Stimulated activated memory B cell treated with anti-CD40 and anti-IgM and Interleukin-4, amounts not matched to agents 10 μg/mL and 1 μg/mL and 100 μg/mL, for 72 hours (primary cell): Measurements from ENCODE around the gene MYL4.
"Not testable (repeated sequence)": the region's sequence is repeated elsewhere in the genome, so short reads cannot be mapped to it uniquely, and the experiment has no call there.

ENCODE experiments used
- ATAC-seq: fragments of 150-1000 bp; cut with Tn5 transposase; 2 replicates; pipeline ENCODE4 v1.10.0; 2021
- H3K27ac Mint-ChIP-seq: one replicate; pipeline ENCODE4 v1.8.0; 2022; ENCODE audit warnings: mild to moderate bottlenecking, mixed read lengths
- H3K27me3 Mint-ChIP-seq: one replicate; pipeline ENCODE4 v1.8.0; 2022; ENCODE audit warnings: mixed read lengths
- H3K36me3 Mint-ChIP-seq: one replicate; pipeline ENCODE4 v1.8.0; 2022; ENCODE audit warnings: mixed read lengths
- H3K4me1 Mint-ChIP-seq: one replicate; pipeline ENCODE4 v1.8.0; 2022; ENCODE audit warnings: mixed read lengths
- H3K4me3 Mint-ChIP-seq: one replicate; pipeline ENCODE4 v1.8.0; 2022; ENCODE audit warnings: mild to moderate bottlenecking, moderate library complexity, mixed read lengths
- H3K9me3 Mint-ChIP-seq: one replicate; pipeline ENCODE4 v1.8.0; 2022; ENCODE audit warnings: mixed read lengths

MYL4 gene

DNA sequence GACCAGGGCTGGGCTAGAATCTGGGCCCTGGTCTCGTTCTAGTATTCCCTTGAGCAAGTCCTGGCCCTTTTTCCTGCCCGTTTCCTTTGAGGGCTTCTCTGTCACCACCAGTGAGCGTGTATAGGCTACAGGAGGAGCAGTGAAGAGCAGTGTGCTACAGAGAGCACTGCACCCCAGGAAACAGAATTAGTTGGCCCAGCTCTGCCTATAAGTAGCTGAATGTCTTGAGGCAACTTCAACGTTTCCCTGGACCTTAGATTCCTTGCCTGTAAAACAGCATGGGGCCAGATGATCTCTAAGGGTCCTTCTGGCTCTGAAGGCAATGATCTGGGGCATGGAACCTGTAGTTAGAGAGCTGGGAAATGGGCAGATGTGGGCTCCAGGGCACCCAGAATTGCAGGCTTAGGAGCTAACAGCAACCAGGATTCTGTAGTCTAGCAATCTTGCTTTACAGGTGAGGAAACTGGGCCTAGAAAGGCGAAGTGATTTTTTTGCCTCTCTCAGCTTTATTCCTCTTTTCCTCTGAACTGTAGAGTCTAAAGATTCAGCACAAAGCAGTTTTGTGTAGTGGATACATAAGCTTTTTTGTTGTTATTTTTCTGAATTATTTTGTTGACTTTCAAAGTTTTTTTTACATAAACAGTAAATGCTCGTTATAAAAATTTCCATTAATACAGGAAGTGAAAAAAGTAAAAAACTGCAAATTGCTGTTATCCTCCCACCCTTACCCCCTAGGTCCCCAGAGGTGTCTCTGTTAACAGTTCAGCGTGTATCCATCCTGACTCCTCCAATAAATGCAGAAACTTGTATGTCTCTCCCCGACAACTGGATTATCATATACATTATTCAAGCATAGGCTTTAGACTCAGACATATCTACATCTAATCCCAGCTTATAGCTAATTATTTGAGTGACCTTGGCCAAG is 1.7 kb upstream of the MYL4 start:
- Mint-ChIP-seq H3K4me3 (no peak overlapping the region), H3K36me3 (no peaks in the 10 kb centered on the region), H3K27me3 (no peaks in the 10 kb centered on the region), H3K27ac (peak overlapping the region; percentile 94), H3K9me3 (no peaks in the 10 kb centered on the region), H3K4me1 (peaks cover 73% of the 10 kb centered on the region)
- no peak for ATAC-seq

DNA sequence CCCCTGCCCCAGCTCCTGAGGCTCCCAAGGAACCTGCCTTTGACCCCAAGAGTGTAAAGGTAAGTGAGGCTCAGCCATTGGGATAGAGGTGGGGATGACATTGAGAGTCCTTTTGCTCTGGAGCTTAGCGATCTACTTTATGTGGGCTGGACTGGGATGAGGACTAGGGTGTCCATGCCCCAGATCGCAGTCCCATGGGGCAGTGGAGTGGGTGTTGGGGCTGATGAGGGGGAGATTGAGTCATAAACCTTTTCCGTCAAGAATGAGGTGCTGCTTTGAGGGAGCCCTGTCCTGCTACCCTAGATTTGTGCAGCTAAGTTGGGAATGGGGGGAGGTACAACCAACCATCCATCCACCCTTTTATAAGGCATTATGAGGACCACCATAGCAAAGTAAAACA is 351 bp downstream of the MYL4 start:
- H3K27me3 Mint-ChIP-seq = no peaks in the 10 kb centered on the region
- ATAC-seq = no peak
- no peaks in the 10 kb centered on the region for H3K36me3 Mint-ChIP-seq
- peaks cover 63% of the 10 kb centered on the region for H3K4me1 Mint-ChIP-seq
- peak overlapping the region; percentile 94 for H3K27ac Mint-ChIP-seq
- no peaks in the 10 kb centered on the region for H3K9me3 Mint-ChIP-seq
- no peak overlapping the region for H3K4me3 Mint-ChIP-seq

DNA sequence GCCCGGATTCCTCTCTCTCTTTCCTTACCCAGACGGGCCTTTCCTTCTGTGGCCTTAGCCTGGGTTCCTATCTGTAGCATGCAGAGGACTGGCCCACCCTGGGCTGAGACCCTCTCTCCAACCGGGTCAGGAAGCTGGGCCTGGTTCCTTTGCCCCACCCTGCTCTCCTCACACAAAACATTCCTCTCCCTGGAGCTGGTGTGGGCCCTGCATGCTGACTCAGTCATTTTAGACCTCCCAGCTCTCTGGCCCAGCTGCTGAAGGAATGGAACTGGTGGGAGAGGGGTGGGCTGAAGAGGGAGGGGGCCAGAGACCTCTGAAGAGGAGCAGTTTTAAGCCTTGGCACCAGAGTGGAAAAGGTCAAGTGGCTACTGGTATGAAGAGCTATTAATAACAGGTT is 957 bp downstream of the MYL4 start:
- no peak for ATAC-seq
- Mint-ChIP-seq H3K4me3 (no peak overlapping the region), H3K9me3 (no peaks in the 10 kb centered on the region), H3K27me3 (no peaks in the 10 kb centered on the region), H3K27ac (no peak overlapping the region), H3K4me1 (peaks cover 57% of the 10 kb centered on the region), H3K36me3 (no peaks in the 10 kb centered on the region)

DNA sequence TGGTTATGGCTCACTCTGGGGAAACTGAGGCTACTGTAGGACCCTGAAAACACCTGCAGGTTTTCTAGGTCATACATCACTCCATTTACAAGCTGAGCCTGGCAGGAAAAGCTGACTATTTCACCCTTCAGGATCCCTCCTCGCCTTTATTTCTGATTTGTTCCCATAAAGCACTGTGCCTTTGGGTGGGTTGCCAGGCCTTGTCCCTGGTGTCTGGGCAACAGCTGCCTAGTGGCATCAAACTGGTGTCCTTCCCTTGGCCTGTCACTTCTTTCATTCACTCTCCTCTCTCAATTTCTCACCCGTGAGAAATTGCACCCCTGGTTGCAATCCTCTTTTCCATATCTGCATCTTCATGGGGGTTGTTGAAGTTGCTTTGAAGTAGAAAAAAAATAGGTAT is 1.6 kb downstream of the MYL4 start:
- Mint-ChIP-seq H3K36me3 (no peaks in the 10 kb centered on the region), H3K27me3 (no peaks in the 10 kb centered on the region), H3K4me1 (peaks cover 50% of the 10 kb centered on the region), H3K9me3 (no peaks in the 10 kb centered on the region), H3K4me3 (no peak overlapping the region), H3K27ac (no peak overlapping the region)
- ATAC-seq = no peak

DNA sequence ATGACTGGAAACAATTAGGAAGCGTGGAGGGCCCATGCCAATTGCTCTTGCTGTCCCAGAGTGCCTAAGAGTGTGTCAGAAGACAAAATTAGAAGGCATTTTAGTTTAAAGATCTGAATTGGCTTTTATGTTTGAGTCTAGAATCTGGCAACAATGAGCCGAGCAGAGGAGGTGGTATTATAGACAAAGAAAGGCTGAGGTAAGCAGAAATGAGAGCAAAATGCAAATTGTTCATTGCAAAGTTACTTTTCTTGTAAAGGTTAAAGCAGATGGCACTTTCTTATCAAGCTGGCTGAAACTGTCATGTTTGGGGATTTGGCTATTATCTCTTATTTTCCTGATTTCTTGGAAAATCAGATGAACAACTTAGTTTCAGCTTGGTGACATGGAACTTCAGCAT is 3.3 kb downstream of the MYL4 start:
- no peak overlapping the region for H3K27ac Mint-ChIP-seq
- H3K27me3 Mint-ChIP-seq = no peaks in the 10 kb centered on the region
- H3K4me3 Mint-ChIP-seq = no peak overlapping the region
- H3K36me3 Mint-ChIP-seq = no peaks in the 10 kb centered on the region
- H3K4me1 Mint-ChIP-seq = peaks cover 33% of the 10 kb centered on the region
- ATAC-seq = no peak
- H3K9me3 Mint-ChIP-seq = no peaks in the 10 kb centered on the region

DNA sequence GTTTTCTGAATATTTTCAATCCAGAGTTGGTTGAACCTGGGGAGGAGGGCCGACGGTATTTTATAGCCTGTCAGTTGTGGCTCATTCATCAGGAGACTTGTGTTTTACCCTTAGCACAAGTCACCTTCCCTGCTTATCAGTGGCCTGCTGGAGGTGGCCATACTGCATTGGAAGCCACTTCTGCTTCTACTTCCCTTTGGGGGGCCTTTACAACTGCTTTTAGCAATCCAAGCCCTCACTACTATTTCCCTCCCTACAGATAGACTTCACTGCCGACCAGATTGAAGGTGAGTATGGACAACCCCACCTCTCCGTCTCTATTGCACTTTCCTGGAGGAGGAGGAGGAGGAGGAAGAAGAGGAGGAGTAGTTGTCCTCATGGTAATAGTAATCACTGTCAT is 4.4 kb downstream of the MYL4 start:
- no peaks in the 10 kb centered on the region for H3K36me3 Mint-ChIP-seq
- no peaks in the 10 kb centered on the region for H3K27me3 Mint-ChIP-seq
- ATAC-seq = no peak
- H3K4me3 Mint-ChIP-seq = no peak overlapping the region
- H3K4me1 Mint-ChIP-seq = peaks cover 26% of the 10 kb centered on the region
- H3K27ac Mint-ChIP-seq = no peak overlapping the region
- H3K9me3 Mint-ChIP-seq = no peaks in the 10 kb centered on the region

DNA sequence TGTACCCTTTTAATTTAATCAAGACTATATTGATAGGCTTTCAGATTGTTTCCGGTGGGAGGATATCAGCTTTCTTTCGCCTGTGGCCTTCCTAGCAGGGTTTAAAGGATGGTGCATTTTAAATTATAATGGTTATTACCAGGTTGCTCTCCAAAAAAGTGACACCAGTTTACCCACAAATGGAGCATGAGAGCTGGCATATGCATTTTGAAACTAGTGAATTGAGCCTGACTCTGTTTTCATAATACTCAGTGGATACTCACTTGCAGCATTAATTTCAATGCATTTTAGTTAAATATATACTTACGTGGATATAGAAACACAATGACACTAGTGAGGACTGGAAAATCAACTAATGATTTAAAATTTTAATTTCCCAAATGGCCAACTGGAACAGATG is 5.8 kb downstream of the MYL4 start:
- H3K9me3 Mint-ChIP-seq = no peaks in the 10 kb centered on the region
- peaks cover 24% of the 10 kb centered on the region for H3K4me1 Mint-ChIP-seq
- H3K27ac Mint-ChIP-seq = no peak overlapping the region
- no peaks in the 10 kb centered on the region for H3K27me3 Mint-ChIP-seq
- no peaks in the 10 kb centered on the region for H3K36me3 Mint-ChIP-seq
- no peak overlapping the region for H3K4me3 Mint-ChIP-seq
- ATAC-seq = no peak

DNA sequence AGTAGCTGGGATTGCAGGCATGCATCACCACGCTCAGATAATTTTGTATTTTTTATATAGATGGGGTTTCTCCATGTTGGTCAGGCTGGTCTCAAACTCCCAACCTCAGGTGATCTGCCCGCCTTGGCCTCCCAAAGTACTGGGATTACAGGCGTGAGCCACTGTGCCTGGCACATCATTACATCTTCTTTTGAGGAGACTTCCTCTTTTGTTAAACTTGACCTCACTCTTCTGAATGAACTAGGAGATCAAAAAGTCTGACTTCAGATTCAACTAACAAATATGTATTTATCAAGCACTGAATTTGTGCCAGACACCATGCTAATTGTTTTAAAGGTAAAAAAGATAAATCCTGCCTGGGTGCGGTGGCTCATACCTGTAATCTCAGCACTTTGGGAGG is 7.7 kb downstream of the MYL4 start:
- not testable (repeated sequence) for H3K27me3 Mint-ChIP-seq, H3K9me3 Mint-ChIP-seq

DNA sequence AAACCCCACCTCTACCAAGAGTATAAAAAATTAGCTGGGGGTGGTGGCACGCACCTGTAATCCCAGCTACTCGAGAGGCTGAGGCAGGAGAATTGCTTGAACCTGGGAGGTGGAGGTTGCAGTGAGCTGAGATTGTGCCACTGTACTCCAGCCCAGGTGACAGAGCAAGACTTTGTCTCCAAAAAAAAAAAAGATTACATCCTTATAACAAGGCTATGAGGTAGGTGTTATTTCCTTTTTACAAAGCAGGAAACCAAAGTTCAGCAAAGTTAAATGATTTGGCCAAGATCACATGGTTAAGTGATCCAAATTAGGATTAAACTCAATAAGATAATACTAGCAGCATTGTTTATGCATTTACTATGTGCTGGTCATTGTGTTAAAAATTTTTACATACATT is 8.1 kb downstream of the MYL4 start:
- H3K4me3 Mint-ChIP-seq, H3K36me3 Mint-ChIP-seq, H3K9me3 Mint-ChIP-seq, ATAC-seq, H3K27ac Mint-ChIP-seq: not testable (repeated sequence)
- H3K27me3 Mint-ChIP-seq = peaks cover 13% of the 10 kb centered on the region
- H3K4me1 Mint-ChIP-seq = peaks cover 38% of the 10 kb centered on the region

More for the DNA sequence above, 7.7 kb downstream of the MYL4 start:
- not testable (repeated sequence) for ATAC-seq, H3K27ac Mint-ChIP-seq, H3K4me3 Mint-ChIP-seq, H3K36me3 Mint-ChIP-seq
- H3K4me1 Mint-ChIP-seq = peaks cover 40% of the 10 kb centered on the region

DNA sequence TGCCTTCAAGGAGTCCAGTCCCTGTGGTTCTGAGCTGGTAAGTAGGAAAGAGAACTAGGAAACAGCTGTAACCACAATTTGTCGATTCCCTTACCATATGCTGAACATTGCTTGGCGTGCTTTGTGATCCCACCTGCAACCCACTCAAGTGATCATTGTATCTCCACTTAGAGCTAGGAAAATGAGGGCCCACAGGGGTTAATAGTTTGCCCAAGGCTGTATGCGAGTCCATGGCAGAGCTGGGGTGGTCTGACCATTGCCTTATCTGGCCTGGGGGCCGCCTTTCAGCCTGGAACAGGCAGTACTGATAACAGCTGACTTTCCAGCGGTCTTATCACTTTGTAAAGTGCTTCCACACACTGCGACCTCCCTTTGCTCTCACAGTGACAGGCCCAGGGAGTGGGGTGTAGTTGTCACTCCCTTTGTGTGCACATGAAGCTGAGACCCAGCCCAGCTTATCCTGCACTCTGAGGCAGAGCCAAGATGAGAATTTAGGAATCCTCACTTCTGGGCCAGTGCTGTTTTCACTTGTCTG is 9.8 kb downstream of the MYL4 start:
- peaks cover 4% of the 10 kb centered on the region for H3K9me3 Mint-ChIP-seq
- H3K4me1 Mint-ChIP-seq = peaks cover 30% of the 10 kb centered on the region
- H3K27ac Mint-ChIP-seq = no peak overlapping the region
- no peak for ATAC-seq
- no peak overlapping the region for H3K4me3 Mint-ChIP-seq
- no peaks in the 10 kb centered on the region for H3K36me3 Mint-ChIP-seq
- H3K27me3 Mint-ChIP-seq = peaks cover 13% of the 10 kb centered on the region

DNA sequence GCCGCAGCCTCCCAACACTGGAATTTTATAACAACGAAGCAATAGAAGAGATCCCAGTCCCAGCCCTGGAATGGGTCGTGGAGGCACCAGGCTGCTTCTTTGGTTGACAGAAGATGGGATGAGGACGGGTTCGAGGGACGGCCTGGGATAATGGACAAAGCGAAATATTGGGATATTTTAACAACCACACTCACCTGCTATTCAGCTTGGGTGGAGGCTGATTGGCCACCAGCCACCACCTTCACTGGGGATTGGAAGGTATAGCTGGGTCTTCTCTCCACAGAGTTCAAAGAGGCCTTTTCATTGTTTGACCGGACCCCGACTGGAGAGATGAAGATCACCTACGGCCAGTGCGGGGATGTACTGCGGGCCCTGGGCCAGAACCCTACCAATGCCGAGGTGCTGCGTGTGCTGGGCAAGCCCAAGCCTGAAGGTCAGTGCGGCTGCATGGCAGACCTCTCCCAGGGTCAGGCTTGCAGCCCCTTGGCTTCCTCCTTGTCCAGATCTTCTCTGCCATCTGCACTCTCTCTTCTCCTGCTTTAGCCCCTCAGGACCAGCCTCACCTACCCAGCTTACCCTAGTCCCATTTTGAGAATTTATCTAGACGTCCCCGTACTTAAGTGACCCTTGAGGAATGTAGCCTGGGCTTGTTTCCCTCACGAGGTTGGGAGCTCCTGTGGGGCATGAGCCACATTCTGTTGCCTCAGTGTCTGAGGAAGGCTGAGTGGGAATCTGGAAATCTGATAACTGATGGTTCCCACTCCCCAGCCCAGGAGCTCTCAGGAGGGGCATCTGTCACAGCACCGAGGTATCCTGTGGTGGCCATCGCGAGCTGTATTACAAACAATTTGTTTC is 10.7 kb downstream of the MYL4 start:
- Mint-ChIP-seq H3K4me1 (peaks cover 30% of the 10 kb centered on the region), H3K27ac (no peak overlapping the region), H3K9me3 (peaks cover 6% of the 10 kb centered on the region), H3K27me3 (peaks cover 13% of the 10 kb centered on the region), H3K4me3 (no peak overlapping the region), H3K36me3 (no peaks in the 10 kb centered on the region)
- peak; percentile 16 for ATAC-seq

DNA sequence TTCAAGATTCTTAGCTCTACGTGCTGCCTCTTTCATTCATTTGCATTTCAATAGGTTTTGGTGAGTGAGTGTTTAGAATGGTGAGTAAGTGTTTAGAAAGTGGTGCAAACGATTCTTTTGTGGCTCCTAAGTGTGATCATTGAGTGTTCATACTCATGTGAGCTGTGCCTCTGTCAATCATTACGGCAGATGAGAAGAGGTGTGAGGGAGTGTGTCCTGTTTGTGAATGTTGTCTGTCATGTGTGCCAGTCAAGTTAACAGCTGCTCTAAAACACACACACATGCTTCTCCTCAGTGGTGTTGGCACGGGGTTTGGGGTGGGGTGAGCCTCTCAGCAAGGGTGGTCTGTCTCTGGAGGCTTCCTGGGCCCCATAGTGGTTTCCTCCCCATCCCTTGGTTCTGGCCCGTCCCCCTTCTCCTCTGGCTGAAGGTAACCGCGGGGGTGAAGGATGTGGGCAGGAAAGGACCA is 11.4 kb downstream of the MYL4 start:
- Mint-ChIP-seq H3K9me3 (peaks cover 6% of the 10 kb centered on the region), H3K36me3 (no peaks in the 10 kb centered on the region), H3K4me1 (peaks cover 30% of the 10 kb centered on the region), H3K4me3 (no peak overlapping the region), H3K27ac (no peak overlapping the region), H3K27me3 (peaks cover 13% of the 10 kb centered on the region)
- no peak for ATAC-seq

DNA sequence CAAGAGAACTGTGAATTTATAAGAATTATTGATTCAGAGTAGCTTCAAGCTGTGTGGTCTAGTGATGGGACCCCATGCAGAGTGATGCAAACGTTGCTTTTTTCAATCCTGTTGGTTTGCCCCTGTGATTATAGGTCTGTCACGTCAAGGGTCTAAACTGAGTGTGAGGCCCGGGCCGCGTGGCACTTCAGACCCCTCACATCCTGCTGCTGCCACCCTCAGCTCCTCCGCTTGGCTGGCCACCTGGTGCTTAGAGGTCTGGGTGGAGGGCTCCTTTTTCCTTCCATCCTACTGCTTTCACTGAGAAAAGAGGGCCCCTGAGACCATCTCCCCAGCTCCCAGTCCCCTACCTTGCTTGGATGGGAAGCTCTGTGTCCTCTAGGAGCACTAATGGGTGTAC is 12.0 kb downstream of the MYL4 start:
- Mint-ChIP-seq H3K36me3 (no peaks in the 10 kb centered on the region), H3K27ac (no peak overlapping the region), H3K4me1 (peaks cover 30% of the 10 kb centered on the region), H3K27me3 (peaks cover 13% of the 10 kb centered on the region), H3K4me3 (no peak overlapping the region), H3K9me3 (peaks cover 6% of the 10 kb centered on the region)
- ATAC-seq = no peak

DNA sequence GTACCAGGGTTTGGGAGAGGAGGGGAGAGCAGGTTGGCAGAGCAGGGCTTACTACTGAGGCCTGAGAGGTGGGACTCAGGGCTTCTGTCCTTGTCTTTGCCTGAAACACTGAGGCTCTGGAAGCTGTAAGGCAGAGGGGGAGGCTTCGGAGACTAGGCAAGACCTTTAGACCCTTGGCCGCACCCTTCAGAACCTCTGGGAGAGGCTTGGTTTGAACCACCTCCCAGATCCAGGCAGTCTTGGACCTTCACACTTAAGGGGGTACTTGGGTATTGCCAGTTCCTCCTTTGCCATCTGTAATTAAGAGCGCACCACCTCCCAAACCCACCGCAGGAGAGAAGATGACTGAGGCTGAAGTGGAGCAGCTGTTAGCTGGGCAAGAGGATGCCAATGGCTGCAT is 12.9 kb downstream of the MYL4 start:
- Mint-ChIP-seq H3K27ac (no peak overlapping the region), H3K4me1 (peaks cover 30% of the 10 kb centered on the region), H3K4me3 (no peak overlapping the region), H3K9me3 (peaks cover 6% of the 10 kb centered on the region), H3K36me3 (no peaks in the 10 kb centered on the region), H3K27me3 (peaks cover 13% of the 10 kb centered on the region)
- no peak for ATAC-seq

DNA sequence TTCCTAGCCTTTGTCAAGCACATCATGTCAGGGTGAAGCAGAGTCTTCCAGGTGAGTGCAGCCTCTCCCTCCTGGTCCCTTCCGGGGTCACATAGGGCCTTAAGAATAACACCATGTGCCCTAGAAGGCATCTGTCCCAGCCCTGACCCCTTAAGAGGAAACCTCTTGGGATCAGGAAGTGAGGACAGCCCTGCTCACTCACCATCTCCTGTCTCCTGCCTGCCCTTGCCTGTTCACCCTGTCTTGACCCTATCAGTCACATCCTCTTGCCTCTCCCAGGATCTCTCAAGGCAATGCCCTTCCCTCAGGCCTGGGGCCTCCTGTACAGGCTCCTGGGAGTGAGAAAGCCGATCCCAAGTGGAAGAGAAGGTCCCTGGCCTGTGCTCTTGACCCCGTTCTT is 13.9 kb downstream of the MYL4 start:
- Mint-ChIP-seq H3K9me3 (peaks cover 6% of the 10 kb centered on the region), H3K27me3 (peaks cover 13% of the 10 kb centered on the region), H3K4me1 (peaks cover 30% of the 10 kb centered on the region), H3K4me3 (no peak overlapping the region), H3K27ac (peak overlapping the region; percentile 3), H3K36me3 (no peaks in the 10 kb centered on the region)
- no peak for ATAC-seq
